HG02852 (cell line): Measurements from ENCODE around the gene CYSRT1.

ENCODE experiments used
- ATAC-seq: cut with Tn5 transposase; IDR thresholded peaks from one replicate; pipeline ENCODE4 v1.9.1; 2021; ENCODE audit warnings: mild to moderate bottlenecking, moderate library complexity; ENCODE audit not compliant: unreplicated experiment

The CYSRT1 gene

DNA sequence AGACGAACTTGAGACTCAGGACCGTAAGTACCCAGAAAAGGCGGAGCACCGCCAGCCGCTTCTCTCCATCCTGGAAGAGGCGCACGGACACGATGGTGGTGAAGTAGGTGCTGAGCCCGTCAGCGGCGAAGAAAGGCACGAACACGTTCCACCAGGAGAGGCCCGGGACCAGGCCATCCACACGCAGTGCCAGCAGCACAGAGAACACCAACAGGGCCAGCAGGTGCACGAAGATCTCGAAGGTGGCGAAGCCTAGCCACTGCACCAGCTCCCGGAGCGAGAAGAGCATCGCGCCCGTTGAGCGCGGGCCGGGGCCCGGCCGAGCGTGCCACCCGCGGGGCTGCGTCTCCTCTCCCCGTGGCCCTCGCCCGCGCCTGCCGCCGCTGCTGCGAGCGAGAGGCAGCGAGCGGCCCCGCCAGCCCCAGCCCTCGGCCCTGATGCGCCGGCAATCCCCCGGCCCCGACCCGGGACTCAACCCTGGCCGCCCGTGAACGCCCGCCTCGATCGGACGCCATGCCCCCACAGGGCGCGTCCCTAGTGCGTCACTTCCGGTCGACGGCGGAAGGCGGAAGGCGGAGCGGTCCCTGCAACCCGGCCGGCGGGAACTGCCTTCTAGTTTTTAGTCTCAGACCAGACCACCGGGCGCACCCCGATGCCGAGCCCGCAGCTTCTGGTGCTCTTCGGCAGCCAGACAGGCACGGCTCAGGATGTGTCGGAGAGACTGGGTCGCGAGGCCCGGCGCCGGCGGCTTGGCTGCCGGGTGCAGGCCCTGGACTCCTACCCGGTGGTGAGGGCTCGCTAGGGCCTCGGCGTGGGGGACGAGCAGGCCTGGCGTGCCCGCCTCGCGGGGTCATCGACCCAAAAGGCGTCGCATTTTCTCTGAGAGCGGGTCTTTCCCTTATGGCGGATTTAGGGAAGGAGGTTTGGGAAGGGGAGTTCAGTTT is 19.6 kb upstream of the CYSRT1 start, which contains the start of the genes NDOR1 and TMEM203:
TSS of gene NDOR1 (plus strand) at position 575 of the 944 bp plus-strand sequence. CDS start at position 653, 78 bp downstream.
TSS of gene TMEM203 (minus strand) at position 523 of the 944 bp plus-strand sequence. CDS start at position 289, 234 bp downstream.
- ATAC-seq, result peak; percentile 36

GRCh38 chr9:137206602-137207001 is 18.4 kb upstream of the CYSRT1 start:
- no peak for ATAC-seq

- no peak for ATAC-seq
These were observed 13.4 kb upstream of the CYSRT1 start for GRCh38 chr9:137211532-137211931.

DNA sequence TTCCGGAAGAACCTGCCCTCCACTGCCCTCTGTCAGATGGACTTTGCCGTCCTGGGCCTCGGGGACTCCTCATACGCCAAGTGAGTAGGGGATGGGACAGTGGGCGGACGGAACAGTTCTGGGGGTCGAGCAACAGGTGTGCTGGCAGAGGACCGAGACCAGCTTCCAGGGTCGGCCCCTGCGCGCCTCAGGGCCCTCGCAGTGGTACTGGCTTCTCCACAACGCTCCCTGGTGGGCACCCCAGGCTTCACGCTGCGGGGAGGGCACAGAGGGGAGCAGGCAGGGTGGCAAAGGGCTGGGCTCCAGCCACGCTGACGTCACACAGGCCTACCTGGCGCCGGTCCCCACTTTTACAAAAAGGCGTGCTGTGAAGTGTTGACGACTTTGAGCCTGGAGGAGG is 12.5 kb upstream of the CYSRT1 start:
- ATAC-seq, result no peak

DNA sequence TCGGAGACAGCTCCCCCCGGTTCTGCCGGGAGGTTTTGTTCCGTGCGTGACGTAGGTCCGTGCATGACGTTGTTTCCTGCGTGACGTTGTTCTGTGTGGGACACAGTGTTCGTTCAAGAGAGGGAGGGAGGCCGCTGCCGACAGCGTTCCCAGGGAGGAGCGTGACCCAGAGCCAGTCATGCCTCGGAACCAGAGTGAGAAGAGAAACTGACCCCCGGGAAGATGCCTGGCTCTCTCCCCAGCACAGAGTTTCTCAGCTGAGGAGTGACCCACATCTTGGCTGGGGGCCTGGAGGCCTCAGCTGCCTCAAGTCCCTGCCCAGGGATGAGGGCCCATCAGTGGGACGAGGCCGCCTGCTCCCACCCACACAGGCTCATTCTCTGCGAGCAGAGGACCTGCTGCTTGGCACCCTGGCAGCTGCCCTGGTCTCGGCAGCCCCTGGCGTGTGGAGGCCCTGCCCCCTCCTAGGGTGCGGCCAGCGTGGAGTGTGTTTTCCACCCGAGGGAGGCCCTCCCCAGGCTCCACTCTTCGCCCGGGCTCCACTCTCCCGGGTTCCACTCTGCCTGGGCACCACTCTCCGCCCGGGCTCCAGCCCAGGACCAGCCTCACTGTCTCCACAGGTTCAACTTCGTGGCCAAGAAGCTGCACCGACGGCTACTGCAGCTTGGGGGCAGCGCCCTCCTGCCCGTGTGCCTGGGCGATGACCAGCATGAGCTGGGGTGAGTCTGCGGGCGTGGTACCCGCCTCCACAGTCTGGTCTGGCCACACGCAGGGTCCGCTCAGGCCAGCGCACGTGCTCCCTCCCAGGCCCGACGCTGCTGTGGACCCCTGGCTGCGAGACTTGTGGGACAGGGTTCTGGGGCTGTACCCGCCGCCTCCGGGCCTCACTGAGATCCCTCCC is 11.6 kb upstream of the CYSRT1 start:
- no peak for ATAC-seq

DNA sequence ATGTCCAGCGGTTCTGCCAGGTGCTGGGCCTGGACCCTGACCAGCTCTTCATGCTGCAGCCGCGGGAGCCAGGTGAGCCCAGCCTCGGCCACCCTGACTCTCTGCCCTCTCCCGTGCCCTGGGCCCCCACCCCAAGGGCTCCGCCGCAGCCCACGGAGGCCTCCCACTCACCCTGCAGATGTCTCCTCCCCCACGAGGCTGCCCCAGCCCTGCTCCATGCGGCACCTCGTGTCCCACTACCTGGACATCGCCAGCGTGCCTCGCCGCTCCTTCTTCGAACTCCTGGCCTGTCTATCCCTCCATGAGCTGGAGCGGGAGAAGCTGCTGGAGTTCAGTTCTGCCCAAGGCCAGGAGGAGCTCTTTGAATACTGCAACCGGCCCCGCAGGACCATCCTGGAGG is 10.4 kb upstream of the CYSRT1 start:
- no peak for ATAC-seq

GRCh38 chr9:137215196-137215986 is 9.6 kb upstream of the CYSRT1 start:
- no peak for ATAC-seq

DNA sequence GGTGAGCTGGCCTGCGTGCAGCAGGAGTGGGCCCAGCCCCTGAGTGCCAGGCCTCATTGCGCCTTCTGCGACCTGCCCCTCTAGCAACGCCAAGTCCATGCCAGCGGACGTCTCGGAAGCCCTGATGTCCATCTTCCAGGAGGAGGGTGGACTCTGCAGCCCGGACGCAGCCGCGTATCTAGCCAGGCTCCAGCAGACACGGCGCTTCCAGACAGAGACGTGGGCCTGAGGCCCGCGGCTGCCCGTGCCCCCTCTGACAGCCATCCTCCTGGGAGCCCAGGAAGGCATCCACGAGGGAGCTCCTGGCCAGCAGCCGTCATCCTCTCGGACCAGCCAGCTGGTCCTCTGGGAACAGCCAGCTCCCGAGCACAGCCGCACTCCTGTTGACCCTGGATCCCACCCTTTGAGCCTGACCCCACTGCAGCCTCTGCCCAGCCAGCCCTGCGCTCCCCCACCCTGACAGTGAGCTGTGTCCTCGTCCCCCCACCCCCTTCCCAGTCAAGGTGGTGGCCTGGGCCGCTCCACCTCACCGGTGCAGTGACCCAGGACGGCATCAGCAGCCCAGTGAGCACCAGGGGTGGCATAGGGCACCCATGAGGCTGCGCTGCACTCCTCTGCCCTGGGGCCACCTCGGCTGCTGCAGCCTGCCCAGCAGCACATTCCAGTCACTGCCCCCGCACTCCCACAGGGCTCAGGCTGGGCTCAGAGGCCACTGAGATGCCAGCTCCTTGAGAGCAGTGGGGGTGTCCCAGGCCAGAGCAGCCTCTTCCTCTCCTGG is 8.6 kb upstream of the CYSRT1 start:
- no peak for ATAC-seq

DNA sequence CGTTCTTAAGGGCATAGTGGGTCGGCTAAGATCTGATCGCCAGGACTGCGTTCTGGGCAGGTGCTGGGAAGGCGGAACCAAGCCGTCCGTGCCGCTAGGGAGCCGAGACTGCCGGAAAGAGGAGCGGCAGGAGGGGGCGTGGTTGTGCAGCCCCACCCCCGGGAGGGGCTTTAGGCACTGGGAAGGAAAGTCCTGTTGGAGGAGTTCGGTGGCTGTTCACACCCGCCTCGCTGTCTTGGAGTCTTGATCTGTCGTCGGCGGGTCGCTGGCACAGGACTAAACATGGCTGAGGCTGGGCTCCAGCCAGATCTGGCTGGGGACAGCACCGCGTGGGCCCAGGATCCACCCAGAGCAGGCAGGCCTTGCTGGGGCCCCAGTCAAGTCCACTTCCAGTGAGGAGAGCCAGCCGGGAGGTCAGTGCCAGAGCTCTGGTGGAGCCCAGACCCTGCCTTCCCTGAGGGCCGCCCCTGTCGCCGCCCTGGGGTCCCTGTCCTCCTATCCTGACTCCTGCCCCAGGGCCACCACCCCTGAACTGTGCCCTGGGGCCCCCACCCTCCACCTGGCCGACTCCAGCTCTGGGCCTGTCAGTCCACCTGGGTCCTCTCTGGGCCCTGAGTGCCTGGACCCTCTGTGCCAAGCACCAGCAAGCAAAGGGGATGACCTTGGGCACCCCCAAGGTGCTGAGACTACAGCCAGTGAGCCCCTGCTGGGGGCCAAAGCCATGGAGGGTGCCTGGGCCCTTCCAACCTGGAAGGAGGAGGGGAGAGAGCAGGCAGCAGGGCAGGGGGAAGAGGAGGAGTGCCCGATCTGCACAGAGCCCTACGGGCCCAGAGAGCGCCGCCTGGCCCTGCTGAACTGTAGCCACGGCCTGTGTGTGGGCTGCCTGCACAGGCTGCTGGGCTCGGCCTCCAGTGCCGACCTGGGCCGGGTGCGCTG is 7.4 kb upstream of the CYSRT1 start:
- ATAC-seq, result no peak

GRCh38 chr9:137218212-137218753 is 6.7 kb upstream of the CYSRT1 start:
- no peak for ATAC-seq

- no peak for ATAC-seq
These were observed 6.2 kb upstream of the CYSRT1 start for GRCh38 chr9:137218754-137219271.

DNA sequence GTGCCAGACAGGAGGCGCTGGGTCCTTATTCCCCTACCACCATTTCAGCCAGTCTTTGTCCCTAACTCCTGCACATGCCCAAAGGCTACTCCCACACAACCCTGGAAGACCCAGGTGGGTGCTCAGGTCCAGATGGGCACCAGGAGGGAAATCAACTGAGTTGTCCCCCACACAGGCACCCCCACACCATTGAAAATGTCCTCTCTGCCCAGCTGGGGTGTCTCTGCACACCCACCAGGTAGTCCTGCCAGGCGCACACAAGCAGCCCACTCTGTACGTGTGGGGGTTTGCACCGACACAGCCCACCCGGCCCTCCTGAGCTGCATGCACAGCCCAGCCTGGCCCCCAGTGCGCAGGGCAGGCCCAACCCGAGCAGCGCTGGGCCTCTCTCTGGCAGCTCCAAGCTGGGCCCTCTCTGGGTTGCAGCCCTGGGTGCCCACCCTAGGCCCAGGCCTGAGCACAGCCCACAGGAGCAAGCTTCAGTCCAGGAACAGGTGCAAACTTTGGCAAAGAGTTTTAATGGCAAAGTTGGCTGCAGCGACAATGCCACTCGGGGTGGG is 5.1 kb upstream of the CYSRT1 start:
- no peak for ATAC-seq

- ATAC-seq, result no peak
These were observed 4.5 kb upstream of the CYSRT1 start for GRCh38 chr9:137220317-137221094.

DNA sequence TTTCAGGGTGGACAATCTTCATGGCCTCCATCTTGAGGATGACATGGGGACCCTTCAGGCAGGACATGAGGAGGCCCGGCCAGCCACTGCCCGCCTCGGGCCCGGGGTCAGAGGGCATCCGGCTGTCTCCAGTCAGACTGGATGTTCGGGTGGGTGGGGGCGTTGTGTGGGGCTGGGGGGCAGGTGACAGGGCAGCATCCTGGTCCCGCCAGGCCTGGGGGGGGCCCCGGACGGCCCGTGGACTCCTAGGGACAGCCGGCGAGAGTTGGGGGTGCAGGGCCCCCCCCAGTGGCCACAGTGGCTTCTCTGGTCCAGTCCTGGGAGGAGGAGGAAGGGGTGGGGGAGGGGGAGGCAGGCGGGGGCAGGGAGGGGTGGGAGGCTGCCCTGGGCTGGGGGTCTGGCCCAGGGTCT is 3.9 kb upstream of the CYSRT1 start:
- no peak for ATAC-seq

DNA sequence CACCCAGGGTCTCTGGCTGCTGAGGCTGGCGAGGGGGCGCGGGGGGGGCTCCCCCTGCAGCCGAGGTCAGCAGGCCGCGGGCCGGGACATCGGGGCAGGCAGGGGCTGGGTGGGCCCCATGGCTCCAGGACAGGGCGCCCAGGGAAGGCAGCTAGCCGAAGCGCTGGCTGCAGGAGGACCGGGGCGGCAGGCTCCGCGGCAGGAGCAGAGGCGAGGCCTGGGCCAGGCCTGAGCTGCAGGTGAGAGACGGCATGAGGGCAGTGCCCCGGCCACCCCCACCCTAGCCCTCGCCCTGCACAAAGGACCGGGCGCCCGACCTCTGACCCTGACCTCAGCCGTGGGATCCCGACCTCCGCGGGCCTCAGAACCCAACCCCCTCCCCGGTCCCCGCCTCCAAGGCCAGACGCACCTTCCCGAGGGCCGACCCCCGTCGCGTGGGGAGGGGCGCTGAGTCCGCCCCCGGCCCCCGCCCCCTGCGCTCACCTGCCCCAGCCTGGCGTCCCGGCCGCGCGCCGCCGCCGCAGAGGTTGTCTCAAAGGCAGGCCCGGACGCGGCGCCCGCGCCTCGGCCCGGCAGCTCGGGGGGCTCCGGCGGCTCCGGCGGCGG is 3.4 kb upstream of the CYSRT1 start:
- ATAC-seq, result no peak

DNA sequence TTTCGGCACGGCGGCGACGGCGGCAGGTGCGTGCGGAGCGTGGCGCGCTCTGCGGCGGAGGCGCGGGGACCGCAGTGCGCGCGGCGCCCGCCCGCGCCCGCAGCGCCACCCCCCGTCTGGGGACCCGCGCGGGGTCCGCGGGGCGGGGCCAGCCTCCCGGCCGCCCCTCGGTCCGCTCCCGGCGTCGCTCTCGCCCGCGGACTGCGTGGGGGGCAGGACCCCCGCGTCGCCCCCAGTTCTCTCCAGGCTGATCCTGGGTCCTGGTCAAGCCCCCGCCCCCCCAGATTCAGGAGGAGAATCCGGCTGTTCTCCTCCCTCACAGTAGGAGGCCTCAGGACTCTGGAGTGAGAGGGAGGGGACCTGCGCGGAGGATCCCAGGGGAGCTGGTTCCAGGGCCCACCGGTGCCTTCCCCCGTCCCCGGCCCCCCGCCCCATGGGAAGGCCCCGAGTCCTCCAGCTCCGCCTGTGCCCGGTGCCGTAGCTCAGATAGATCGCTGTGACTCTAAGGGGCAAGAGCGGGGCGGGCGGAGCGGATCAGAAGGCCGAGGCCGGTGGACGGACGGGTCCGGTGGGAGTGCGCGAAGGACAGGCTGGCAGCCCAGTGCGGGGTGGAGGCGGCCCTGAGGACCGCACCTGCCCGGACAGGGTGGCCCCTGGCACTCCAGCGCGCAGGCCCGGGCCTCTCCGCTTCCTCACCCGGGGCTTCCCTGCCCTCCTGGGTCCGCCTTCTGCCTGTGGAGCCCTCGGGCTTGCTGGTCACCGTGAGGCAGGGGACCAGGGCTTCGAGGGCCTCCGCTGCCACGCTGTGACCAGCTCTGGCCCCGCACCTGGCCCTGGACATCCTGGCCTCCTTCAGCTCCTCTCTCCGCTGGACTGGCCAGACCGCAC is 2.5 kb upstream of the CYSRT1 start, which contains the start of gene RNF208:
TSS of gene RNF208 (minus strand) at position 51 of the 888 bp plus-strand sequence. CDS start 1,028 bp downstream, outside the sequence.
- peak; percentile 2 for ATAC-seq
